GM18511 (cell line): ENCODE results near the gene IVL.

ENCODE experiments used
- ATAC-seq: cut with Tn5 transposase; IDR thresholded peaks from one replicate; pipeline ENCODE4 v1.9.1; 2021; ENCODE audit warnings: mild to moderate bottlenecking, moderate library complexity; ENCODE audit not compliant: unreplicated experiment

IVL gene, protein sequence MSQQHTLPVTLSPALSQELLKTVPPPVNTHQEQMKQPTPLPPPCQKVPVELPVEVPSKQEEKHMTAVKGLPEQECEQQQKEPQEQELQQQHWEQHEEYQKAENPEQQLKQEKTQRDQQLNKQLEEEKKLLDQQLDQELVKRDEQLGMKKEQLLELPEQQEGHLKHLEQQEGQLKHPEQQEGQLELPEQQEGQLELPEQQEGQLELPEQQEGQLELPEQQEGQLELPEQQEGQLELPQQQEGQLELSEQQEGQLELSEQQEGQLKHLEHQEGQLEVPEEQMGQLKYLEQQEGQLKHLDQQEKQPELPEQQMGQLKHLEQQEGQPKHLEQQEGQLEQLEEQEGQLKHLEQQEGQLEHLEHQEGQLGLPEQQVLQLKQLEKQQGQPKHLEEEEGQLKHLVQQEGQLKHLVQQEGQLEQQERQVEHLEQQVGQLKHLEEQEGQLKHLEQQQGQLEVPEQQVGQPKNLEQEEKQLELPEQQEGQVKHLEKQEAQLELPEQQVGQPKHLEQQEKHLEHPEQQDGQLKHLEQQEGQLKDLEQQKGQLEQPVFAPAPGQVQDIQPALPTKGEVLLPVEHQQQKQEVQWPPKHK

DNA sequence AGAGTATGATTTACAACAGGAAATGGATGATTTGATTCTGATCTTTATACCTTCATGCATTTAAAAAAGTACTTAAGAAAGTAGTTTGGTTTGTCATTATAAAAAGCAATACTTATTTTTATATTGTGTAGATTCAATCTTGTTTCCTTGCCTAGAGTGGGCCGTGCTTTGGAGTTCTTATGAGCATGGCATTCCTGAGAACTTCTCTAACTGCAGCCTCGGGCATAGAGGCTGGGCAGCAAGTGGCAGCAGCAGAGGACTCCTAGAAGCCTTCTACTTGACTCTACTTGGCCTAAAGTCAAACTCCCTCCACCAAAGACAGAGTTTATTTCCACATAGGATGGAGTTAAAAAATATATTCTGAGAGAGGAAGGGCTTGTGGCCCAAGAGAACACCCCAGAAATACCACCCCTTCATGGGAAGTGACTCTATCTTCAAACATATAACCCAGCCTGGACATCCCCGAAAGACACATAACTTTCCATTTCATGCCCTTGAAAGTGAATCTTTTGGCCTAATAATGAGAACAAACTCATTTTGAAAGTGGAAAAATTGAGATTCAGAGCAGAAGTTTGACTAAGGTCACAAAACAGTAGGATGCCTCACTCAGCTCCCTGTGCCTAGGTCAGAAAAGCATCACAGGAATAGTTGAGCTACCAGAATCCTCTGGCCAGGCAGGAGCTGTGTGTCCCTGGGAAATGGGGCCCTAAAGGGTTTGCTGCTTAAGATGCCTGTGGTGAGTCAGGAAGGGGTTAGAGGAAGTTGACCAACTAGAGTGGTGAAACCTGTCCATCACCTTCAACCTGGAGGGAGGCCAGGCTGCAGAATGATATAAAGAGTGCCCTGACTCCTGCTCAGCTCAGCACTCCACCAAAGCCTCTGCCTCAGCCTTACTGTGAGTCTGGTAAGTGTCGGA, at the start of gene IVL:
Gene IVL, plus strand, starts transcription at position 861 of the 916 bp plus-strand sequence. CDS start 1,252 bp downstream, outside the sequence.
- peak; percentile 57 for ATAC-seq

DNA sequence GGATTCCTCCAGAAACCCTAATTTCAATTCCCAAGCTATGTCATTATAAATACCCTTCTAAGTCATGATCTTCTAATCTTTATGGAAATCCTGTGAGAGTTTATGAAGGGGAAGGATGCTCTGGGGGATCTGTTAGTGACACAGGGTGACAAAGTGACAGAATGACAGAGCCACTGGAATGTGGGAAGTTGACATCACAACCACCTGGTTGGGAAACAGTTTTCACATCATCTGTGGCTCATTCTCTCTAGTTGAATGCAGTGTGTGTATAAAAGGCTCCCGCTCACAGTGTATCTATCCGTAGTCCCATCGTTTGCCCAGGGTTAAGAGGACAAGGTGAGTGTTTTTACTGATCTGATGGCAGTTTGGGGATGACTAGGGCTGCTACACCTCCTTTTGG, 48.6 kb upstream of the IVL start, which contains the start of gene LCE7A:
Gene LCE7A, plus strand, starts transcription at position 301 of the 400 bp plus-strand sequence. CDS start 702 bp downstream, outside the sequence.
- no peak for ATAC-seq

DNA sequence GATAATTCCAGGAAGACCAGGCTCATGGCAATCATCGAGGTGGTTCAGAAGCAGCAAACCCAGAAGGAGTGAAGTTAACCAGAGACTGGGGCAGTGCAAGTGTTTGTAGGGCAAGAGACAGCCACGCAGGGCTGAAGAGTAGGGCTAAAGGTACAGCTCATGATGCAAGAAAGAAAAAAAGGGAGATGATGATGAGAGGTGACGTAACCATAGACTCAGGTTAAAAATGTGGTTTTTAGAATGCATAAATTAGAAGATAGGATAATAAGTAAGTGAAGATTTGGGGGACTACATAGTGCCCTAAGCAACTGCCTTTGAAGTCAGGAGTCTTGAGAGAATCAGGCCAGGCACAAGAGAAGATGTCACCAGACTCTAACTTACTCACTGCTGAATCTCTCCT, 48.2 kb upstream of the IVL start:
- no peak for ATAC-seq

DNA sequence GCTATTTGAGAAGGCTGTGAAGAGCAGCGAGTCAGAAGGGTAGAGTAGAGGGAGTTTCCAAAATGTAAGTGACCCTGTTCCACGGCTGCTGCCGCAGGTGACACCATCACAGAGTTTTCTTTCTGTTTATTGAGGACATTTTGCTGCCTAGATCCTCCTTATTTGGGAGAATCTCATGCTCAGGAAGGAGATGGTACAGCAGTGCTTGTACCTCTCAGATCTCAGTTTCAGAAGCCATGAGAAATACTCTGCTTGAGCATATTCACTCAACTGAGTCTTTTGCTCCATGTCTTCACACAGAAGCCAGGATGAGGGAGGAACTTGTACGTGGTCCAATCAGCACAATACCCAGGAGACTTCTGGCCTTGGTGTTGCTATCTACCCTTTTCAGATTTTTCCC, 47.0 kb upstream of the IVL start:
- no peak for ATAC-seq

DNA sequence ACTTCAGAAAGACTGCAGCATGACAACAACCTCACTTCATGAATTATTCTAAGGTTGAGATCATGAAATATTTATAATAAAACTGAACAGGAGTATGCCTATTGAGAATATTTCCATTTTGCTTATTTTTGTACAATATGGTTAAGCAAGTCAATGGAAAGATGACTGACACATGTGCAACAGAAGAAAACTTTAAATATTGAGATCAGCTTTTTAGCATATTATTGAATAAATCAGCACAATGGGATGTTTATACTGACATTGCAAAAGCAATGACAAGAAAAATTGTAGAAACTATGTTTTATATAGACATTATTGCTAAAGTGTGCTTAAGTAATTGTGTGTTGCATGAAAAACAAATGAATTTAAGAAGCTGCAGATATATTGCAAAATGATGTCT, 43.9 kb upstream of the IVL start:
- ATAC-seq, result no peak

DNA sequence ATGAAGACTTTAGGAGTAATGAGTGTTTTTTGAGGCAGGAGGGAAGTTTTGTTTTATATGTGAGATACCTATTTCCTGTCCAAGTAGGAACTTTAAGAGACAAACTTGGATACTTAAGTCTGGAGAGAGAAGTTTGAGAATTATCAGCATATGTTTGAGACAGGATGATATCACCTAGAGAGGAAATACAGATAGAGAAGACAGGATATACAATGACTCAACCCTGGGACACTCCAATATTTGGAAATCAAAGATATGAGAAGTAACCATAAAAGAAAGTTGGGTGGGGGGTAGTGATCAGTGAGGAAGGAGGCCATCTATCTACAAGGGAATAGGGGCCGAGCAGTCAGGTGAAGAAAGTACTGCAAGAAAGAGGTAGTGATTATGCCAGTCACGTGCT, 42.0 kb upstream of the IVL start:
- ATAC-seq, result no peak

DNA sequence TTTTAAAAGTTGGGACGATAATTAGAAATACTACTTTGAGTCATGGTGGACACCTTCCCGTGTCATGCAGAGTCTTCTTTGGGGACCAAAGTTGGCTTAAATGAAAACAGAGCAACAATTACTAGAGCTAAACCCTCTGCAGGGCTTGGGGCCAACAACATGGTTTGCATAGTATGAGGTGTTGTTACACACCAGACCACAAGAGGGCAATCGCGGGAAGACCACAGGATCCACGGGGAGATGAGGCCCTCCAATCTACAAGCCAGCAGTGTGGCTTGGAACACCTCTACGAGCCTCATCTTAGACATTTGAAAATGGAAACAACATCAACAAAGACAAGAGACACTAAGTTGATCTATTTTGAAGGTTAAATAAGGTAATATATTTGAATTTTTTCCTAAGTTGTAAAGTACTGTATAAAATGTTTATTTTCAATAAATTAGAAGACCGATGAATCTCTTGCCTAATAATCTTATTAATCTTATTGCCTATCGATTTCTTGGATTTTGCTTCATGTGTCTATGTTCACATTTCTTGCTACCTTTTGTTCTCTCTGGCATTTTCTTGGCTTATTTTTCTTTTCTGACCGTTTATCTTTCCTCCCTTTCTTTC, 38.4 kb upstream of the IVL start:
- peak; percentile 70 for ATAC-seq

DNA sequence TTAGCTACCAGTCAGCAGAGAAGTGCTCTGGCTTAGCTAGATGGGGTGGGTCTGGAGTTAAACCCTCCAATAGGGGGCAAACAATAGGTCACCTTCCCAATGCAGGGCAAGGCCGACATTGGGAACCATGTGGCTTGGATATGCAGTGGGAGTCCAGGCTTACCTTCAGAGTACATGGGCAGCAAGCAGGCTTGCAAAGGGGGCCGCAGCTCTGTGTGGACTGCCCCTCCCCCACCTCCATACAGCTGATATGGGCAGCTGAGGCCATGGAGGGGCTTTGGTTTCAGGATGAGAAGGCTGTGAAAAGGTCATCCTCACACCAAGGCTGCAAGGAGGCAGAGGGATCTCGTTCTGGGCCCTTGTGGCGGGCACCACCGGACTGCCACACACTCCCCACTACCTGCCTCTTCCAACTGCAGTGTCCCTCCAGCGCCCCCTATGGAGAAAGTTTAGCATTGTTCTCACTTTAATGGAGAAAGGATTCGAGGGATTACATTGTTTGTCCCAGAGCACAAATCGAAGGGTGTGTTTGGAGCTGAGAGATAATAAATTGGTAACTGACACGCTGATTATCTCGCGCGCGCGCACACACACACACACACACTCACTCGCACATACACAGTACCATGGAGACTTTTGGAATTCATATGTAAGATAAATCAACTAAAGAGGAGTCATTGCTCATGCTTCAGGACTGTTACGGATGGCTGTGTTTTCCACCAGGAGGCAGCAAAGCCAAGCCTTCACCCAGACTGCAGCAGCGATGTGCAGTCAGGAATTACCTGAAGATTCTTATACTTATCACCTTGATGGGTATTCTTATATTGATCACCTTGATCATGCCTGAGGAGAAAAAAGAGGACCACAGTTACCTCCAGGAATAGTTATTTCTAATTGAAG, 37.3 kb upstream of the IVL start:
- no peak for ATAC-seq

DNA sequence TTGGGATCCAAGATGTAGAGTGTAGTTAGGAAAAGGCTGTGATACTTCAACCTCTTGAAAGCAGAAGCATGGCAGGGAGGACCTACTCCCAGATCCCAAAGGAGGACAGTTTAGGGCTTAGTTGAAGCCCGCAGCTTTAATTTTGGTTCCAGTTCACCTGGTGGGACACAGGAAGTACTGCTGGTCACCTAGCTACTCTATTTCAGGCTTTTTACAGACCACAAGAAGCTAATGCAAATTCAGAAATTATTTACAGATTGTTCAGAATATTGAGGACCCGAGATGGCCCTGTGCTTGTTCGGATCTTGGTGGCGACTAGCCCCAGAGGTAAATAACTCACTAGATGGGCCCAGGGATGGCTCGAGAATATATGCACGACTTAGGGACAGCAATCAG, 36.6 kb upstream of the IVL start:
- ATAC-seq, result no peak

DNA sequence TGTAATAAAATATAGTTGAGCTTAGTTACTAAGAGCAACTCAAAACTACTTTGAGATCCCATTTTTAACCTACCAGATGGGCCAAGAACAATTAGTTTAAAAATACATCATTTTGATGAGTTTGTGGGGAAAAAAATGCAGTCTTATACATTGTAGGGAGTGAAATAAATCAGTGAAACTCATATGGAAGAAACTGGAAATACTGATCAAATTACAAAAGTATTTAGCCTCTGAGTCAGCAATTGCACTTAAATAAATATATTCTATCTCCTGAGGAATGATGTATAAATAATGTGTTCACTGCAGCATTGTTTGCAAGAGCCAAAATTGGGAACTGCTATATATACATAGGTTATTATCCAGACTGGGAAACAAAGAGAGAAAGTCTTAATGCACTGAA, 34.9 kb upstream of the IVL start:
- ATAC-seq, result no peak

DNA sequence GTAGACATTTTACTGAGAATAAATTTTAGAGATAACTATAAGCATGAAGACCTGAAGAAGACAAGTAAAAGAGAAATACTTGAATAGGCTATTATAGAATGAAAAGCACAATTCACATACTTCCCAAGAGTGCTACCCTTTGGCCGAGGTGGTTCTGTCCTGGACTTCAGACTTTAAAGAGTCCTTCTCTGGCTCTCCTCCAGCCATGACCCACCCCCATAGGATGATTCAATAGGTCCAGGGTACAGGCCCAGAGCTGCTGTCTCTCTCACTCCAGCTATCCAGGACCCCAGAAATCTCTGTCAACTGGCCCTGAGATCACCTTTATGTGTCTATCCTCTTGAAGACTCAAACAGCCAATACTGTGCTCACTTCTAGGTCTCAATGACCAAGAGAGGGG, 31.5 kb upstream of the IVL start:
- no peak for ATAC-seq

DNA sequence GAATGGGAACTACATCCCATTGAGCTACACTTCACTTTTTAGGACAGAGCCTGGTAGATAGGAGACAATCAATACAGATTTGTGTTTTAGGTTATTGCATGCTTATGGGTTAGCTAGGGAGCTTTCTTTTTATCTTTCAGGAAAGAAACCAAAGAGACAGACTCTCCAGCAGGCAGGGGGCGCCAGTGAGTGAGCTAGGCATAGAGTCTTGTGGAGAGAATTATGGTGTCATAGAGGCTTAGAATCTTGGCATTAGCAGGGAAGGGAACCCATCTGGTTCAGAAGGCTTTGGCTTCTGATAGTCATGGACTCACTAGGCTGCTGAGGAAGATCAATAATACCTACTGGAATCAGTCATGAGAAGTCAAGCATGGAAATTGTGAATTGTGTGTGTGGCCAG, 30.3 kb upstream of the IVL start, which contains the start of gene SMCP:
Gene SMCP, plus strand, starts transcription at position 281 of the 400 bp plus-strand sequence. CDS start 6,101 bp downstream, outside the sequence.
- ATAC-seq, result no peak

DNA sequence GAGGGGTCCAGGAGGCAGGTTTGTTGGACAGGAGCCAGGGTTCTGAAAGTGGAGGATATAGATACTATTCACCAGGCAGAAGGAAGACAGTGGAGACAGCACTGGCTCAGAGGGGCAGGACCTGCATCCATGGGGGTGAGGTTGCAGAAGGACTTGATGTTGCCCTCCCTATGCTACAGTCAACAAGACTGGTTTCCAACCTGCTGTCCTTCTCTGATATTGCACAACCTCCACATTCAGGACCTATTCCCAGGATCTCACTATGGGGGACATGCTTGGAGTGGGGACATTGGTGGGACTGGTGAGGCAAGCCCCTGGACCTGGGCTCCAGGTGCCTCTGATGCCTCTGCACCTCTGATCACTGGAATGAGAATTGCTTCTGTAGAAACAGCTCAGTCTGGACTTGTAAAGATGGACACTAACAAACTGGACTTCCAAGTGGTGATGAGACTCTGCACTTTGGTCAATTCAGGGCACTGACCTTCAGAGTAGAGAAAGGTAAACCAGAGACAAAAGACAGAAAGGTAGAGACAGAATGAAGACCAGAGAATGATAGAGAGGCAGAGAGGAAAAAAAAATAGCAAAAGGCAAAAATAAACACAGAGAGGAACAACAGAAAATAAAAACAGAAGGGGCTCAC, 28.7 kb upstream of the IVL start:
- no peak for ATAC-seq

DNA sequence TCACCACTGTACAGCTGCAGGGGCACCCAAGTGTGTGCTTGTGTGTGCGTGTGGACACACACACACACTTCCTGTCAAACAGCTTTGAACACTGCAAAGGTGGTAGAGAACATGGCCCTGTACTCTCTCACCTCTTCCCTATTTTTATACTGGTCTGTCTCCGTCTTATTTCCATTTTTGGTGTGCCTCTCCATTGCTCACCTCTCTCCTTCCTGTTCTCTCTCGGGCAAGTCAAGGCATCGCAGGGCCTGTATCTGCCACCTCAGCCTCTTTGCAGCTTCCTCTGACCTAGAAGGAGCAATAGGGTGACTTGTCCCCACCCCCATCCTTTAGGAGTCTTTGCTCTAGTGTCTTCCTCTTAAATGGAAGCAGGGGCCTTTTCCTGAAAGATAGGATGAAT, 28.0 kb upstream of the IVL start:
- no peak for ATAC-seq

DNA sequence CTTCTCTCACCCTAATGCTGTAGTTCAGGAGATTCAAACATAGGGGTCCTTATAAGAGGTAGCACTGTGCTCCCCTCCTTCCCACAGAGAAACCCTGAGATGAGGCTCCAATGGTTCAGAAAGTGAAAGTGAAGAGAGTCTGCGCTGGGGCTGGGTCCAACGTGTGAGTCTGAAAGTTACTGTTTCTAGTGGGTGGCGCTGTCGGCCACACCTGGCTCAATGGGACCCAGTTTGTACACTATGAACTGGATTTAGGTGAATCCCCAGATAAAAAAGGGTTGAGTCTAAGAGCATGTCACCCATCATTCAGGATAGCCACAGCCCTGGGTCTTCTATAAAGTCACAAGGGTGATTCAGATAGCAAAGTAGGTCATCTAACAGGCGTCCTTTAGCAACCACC, 27.4 kb upstream of the IVL start:
- ATAC-seq, result peak; percentile 63

DNA sequence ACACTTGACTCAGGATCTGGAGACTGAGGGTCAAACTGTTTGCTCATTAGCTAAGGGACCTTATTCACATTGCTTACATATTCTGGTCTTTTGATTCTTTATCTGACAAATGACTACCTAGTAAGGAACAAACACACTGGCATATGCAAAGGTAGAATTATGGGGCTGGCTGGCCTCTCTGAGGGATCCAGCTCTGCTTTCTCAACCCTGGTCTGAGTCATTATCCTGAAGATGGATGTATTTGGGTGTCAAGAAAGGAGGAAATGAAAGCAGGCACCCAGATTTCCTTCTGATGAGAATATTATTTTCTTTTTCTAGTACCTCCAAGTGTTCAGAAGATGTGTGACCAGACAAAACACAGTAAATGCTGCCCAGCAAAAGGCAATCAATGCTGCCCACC, 24.3 kb upstream of the IVL start:
- no peak for ATAC-seq

DNA sequence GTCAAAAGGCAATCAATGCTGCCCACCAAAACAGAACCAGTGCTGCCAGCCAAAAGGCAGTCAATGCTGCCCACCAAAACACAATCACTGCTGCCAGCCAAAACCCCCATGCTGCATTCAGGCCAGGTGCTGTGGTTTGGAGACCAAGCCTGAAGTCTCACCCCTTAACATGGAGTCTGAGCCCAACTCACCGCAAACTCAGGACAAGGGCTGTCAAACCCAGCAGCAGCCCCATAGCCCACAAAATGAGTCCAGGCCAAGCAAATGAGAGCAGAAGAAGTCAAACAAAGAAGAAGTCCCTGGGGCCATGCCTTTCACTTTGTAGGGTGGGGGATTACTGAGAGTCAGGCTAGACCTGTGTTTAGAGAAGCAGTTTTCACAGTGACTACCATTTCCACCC, 23.8 kb upstream of the IVL start:
- no peak for ATAC-seq

DNA sequence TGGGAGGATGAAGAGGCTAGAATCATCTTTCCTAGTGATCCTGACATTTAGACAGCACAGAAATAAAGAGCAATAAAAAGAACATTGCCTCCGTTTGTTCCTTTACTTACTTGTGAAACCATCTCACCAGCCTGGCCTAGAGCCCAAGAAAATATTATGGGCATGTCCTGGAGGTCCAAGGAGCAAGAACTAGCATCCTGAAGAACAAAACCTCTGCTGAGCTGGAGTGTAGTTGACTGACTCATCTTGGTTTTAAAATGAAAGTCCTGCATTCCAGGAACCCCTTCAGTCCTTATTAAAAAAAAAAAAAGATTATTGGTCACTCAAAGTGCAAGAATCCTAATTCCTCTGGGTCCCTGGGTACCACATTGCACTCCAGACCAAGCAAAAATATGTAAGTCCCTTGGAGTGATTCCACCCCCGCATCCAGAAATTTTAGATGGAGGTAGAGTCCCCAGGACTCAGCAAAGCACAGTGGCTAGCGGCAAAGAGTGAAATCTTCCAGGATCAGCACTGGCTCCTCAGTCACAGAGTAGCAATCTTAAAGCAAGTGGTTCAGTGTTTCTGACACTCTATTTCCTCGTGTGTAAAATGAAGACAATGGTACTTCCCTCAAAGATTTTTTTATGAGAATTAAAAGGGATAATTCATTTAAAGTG, 23.3 kb upstream of the IVL start:
- no peak for ATAC-seq

DNA sequence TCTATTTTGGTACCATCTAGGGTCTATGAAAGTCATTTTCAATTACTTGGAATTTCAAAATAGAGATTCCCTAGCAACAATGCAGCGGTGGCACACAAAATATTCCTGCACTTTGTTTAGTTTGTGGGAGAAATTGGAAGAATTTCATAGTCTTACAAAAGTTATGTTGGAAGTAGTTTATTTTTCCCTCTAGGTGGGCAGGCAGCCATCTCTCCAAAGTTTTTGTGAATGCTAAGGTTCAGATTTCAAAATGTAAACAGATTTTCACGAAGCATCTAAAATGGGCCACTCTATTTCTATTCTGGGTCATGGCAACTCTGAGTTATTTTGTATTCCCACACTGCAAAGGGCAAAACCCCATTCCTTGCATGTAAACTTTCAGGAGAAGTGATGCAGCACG, 22.3 kb upstream of the IVL start:
- ATAC-seq, result no peak
